Measurements from ENCODE around the gene TVP23A. TPM values are rescaled to one million over a fixed set of nuclear protein-coding genes. Genes with fewer than 3 reads are reported as not detected.

Gene TVP23A
- not detected for total RNA-seq

DNA sequence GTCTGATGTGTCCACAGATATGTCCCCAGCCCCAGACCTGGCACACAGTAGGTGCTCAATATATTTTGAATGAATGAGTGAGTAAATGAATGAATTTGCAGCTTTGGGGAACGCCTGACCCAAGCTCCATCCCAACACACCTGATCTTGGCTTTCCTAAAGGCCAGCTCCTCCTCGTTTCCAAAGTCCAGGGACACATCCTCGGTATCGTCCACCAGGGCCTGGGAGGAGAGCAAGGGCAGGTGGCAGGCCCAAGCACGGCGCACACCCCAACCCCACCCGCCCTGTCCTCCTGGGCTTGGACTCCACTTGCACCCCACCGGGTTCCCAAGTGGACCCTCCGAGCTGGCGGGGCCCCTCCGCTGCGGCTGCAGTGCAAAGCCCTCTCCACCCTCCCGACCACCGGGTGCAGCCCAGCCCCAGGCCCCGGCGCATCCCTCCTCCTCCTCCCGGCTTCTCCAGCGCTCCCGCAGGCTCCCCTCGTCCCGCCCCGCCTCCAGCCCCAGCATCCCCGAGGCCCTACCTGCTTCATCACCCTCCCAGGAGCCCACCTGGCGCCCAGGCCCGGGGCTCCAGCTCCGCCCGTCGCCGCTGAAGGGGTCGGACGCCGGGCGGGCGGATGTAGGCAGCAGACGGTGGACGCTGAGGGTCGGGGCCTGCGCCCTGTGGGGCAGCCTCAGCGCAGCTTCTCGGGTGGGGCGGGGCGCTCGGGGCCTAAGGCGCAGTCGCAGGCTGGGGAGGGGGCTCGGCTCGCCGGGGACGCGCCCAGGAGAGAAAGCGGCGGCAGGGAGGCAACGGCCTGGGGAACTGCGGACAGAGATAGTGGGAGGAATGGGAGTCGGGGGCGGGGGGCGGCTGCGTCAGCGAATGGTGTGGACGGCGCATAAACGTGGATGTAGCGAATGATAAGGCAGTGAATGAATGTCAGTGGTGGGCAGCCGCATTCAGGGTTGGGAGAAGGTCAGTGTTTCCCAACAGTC, at the start of gene TVP23A:
TSS of gene TVP23A (minus strand) at position 832 of the 979 bp plus-strand sequence. CDS start at position 531, 301 bp downstream.
- H3K9me3 Mint-ChIP-seq (ENCODE audit: low read depth) = no peaks in the 10 kb centered on the region
- CTCF ChIA-PET = no interaction called here
- ATAC-seq (no peak), DNase-seq (no peak)
- no peak within 1 kb of the TSS for H3K4me3 Mint-ChIP-seq
- no peaks in the 10 kb centered on the region for H3K27me3 Mint-ChIP-seq
- H3K4me1 Mint-ChIP-seq = peaks cover 8% of the 10 kb centered on the region
- H3K36me3 Mint-ChIP-seq = no peaks in the 10 kb centered on the region
- H3K27ac Mint-ChIP-seq = no peak within 1 kb of the TSS

DNA sequence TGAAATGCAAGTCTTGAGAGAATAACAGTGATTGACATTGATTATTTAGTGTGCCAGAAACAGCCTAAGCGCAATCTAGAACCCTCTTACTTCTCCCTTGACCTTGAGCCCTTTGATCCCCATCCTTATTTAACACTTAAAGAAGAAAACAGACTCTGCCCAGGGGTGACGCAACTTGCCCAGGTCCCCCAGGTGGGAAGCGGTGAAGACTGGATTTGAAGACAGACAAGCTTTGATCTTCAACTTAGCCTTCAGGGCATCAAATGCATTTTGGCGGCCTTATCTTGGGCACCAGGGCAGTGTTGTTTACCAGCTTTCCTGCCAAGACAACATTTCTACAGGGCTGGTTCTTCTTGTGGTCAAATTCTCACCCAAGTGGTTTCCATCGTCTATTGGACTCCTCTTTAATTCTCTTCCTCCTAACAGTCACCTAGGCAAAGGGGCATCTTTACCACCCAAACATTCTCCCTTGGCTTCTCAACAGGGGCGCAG, 49.6 kb upstream of the TVP23A start:
- no peaks in the 10 kb centered on the region for H3K9me3 Mint-ChIP-seq (ENCODE audit: low read depth)
- H3K36me3 Mint-ChIP-seq = no peaks in the 10 kb centered on the region
- peaks cover 6% of the 10 kb centered on the region for H3K27me3 Mint-ChIP-seq
- peak overlapping the region; percentile 31 for H3K4me3 Mint-ChIP-seq
- peak overlapping the region; percentile 96 for H3K27ac Mint-ChIP-seq
- H3K4me1 Mint-ChIP-seq = peaks cover 59% of the 10 kb centered on the region
- DNase-seq = no peak
- ATAC-seq = no peak
- CTCF ChIA-PET = interaction anchor here (0.7 to 3.9 kb wide), 3 partner anchors 10 to 12 kb away, joined by 3 to 20 read pairs (median 3); partner anchors contain the start of gene CIITA

DNA sequence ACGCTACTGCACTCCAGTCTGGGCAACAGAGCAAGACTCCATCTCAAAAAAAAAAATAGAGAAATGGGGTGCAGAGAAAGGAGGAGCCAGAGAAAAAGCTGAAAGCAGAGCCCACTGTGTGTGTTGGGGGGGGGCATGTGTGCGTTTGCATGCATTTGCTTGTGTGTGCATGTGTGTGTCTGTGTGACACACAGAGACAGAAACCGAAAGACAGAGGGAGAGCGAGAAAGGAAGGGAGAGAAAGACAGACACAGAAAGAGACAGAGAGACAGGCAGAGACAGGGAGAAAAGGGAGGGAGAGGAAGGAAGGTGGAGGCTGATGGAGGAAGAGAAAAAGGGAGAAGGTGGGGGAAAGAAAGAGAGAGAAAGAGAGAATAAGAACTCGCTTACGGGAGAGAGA, 48.6 kb upstream of the TVP23A start:
- no peaks in the 10 kb centered on the region for H3K36me3 Mint-ChIP-seq
- CTCF ChIA-PET = interaction anchor here (0.9 kb wide), 1 partner anchor 10 kb away, joined by 3 read pairs; no protein-coding TSS in a partner anchor
- ATAC-seq = no peak
- H3K4me3 Mint-ChIP-seq = no peak overlapping the region
- no peak overlapping the region for H3K27ac Mint-ChIP-seq
- H3K4me1 Mint-ChIP-seq = peaks cover 59% of the 10 kb centered on the region
- H3K9me3 Mint-ChIP-seq (ENCODE audit: low read depth) = no peaks in the 10 kb centered on the region
- peaks cover 13% of the 10 kb centered on the region for H3K27me3 Mint-ChIP-seq
- DNase-seq = no peak

DNA sequence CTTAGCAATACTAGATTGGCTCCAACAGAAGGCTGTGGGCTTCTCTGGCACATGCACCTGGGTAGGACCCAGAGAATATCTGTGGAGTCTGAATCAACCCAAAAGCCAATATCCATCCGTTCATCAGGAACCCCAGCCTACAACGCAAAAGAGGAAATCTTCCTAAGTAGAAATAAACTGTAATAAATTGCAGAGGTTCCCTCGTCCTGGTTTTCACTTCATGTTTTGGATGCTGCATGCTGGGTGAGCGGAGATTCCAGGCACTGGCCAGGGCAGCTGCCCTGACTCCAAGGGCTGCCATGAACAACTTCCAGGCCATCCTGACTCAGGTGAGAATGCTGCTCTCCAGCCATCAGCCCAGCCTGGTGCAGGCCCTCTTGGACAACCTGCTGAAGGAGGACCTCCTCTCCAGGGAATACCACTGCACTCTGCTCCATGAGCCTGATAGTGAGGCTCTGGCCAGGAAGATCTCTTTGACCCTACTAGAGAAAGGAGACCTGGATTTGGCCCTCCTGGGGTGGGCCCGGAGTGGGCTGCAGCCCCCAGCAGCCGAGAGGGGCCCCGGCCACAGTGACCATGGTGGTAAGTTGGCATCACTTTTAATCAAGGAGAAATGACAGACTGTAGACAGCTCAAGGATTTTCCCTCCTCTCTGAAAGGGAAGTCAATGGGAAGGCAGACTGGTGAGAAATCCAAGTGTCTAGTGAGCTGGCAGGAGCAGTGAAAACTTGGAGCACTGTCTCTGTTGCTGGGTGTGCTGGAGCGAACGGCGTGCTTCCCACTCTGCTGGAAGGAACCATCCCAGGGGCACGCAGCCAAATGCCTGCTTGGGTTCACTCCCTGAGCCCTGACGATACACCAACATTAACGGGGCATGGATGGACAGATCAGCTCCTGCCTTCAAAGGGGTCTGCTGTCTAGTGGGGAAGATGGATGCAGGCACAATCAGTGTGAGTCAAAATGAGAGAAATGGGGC, 47.7 kb upstream of the TVP23A start:
- CTCF ChIA-PET = interaction anchor here (1.4 kb wide), 1 partner anchor 10 kb away, joined by 4 read pairs; the partner anchor contains the start of gene CIITA

DNA sequence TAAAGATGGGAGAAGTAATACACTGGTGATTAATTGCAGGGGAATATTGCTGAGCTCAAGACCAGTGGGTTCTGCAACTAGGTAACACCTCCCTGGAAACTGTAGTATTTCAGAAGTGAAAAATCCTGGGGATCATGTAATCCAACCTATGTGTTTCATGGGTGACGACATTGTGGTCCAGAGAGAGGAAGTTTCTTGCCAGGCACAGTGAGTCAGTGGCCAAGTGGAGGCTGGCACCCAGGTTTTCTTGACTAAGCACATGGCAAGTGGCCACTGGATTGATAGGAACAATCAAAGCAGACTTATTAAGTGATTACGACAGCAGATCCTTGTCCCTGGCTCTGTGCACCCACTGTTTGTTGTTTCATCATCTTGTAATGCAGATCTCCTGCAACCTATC, 43.8 kb upstream of the TVP23A start:
- H3K4me3 Mint-ChIP-seq = no peak overlapping the region
- no peaks in the 10 kb centered on the region for H3K36me3 Mint-ChIP-seq
- DNase-seq (no peak), ATAC-seq (no peak)
- H3K27ac Mint-ChIP-seq = no peak overlapping the region
- H3K4me1 Mint-ChIP-seq = peaks cover 14% of the 10 kb centered on the region
- H3K27me3 Mint-ChIP-seq = peaks cover 31% of the 10 kb centered on the region
- CTCF ChIA-PET = interaction anchor here (0.6 to 1.3 kb wide), 3 partner anchors 16 to 976 kb away, joined by 3 to 11 read pairs (median 3); no protein-coding TSS in a partner anchor
- peaks cover 7% of the 10 kb centered on the region for H3K9me3 Mint-ChIP-seq (ENCODE audit: low read depth)

More for the DNA sequence above, 47.7 kb upstream of the TVP23A start:
- H3K4me1 Mint-ChIP-seq = peaks cover 50% of the 10 kb centered on the region
- H3K36me3 Mint-ChIP-seq = no peaks in the 10 kb centered on the region
- no peak for ATAC-seq
- H3K9me3 Mint-ChIP-seq (ENCODE audit: low read depth) = no peaks in the 10 kb centered on the region
- no peak overlapping the region for H3K4me3 Mint-ChIP-seq
- H3K27me3 Mint-ChIP-seq = peaks cover 22% of the 10 kb centered on the region
- no peak overlapping the region for H3K27ac Mint-ChIP-seq
- DNase-seq = no peak

DNA sequence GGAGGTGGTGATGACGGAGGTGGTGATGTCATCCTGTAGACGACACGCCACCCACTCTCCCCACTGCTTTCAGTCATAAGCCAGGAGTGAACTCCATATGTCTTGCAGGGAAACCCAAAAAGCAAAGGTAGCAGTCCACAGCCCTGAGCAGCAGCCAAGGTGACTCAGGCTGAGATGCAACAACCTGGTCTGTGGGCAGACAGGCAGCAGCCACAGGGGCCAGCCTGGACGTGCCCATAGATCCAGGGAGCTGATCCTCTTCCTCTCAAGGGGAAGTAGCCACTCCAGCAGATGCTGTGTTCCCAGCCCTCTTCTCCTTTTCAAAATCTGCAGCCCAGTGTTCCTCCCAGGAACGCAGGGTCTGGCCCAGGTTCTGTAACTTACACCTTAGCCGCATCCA, 41.1 kb upstream of the TVP23A start:
- no peak for ATAC-seq
- DNase-seq = no peak
- CTCF ChIA-PET = interaction anchor here (0.6 kb wide), 1 partner anchor 17 kb away, joined by 3 read pairs; the partner anchor contains the start of gene CIITA
- Mint-ChIP-seq H3K27me3 (peaks cover 28% of the 10 kb centered on the region), H3K9me3 (ENCODE audit: low read depth) (peaks cover 7% of the 10 kb centered on the region), H3K27ac (no peak overlapping the region), H3K36me3 (no peaks in the 10 kb centered on the region), H3K4me1 (peaks cover 8% of the 10 kb centered on the region), H3K4me3 (no peak overlapping the region)

DNA sequence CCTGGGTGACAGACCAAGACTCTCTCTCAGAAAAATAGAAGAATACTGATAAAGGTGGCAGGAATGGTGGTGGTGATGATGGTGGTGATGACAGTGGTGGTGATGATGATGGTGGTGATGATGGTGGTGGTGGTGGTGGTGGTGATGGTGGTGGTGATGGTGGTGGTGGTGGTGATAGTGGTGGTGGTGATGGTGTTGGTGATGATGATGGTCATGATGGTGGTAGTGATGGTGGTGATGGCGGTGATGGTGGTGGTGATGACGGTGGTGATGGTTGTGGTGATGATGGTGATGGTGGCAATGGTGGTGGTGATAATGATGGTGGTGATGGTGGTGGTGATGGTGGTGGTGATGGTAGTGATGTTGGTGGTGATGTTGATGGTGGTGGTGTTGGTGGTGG, 40.4 kb upstream of the TVP23A start:
- peak overlapping the region; percentile 16 for H3K27ac Mint-ChIP-seq

DNA sequence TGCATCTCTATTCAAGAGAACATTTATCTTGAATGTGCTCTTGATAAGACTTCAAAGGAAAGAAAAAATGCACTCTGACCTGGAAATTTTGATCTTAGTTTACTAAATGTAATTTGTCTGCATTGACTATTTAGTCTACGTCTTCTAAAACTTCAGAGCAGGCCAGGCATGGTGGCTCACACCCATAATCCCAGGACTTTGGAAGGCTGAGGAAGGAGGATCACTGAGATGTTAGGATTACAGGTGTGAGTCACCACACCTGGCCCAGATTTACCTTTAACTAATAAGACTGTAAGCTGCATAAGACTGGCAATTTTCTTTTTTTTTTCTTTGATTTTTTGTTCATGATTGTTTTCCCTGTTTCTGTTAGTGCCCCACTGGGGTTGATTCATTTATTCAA, 39.6 kb upstream of the TVP23A start:
- Mint-ChIP-seq H3K27me3 (peaks cover 25% of the 10 kb centered on the region), H3K4me3 (no peak overlapping the region), H3K36me3 (peaks cover under 1% of the 10 kb centered on the region), H3K9me3 (ENCODE audit: low read depth) (peaks cover 7% of the 10 kb centered on the region), H3K27ac (no peak overlapping the region), H3K4me1 (peaks cover 8% of the 10 kb centered on the region)
- ATAC-seq (no peak), DNase-seq (no peak)
- CTCF ChIA-PET = no interaction called here

More for the DNA sequence above, 40.4 kb upstream of the TVP23A start:
- ATAC-seq (no peak), DNase-seq (no peak)
- Mint-ChIP-seq H3K27me3 (peaks cover 27% of the 10 kb centered on the region), H3K9me3 (ENCODE audit: low read depth) (peaks cover 7% of the 10 kb centered on the region), H3K4me1 (peaks cover 8% of the 10 kb centered on the region), H3K36me3 (no peaks in the 10 kb centered on the region), H3K4me3 (no peak overlapping the region)
- CTCF ChIA-PET = no interaction called here

DNA sequence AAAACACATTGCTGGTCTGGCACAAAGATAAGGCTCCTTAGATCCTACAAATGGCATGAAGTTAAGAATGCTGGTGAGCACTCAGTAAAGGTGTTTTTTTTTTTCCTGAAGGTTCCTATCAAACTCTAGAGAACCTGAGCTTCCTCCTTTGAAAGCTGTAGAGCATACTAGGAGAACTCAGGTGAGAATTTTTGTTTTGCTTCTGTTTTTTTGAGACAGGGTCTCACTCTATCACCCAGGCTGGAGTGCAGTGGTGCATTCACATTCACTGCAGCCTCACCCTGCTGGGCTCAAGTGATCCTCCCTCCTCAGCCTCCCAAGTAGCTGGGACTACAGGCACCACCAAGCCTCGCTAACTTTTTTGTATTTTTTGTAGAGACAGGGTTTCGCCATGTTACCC, 37.4 kb upstream of the TVP23A start:
- H3K27me3 Mint-ChIP-seq = peaks cover 6% of the 10 kb centered on the region
- no peak for ATAC-seq
- CTCF ChIA-PET = interaction anchor here (0.6 to 1.4 kb wide), 4 partner anchors 12 to 63 kb away, joined by 3 to 4 read pairs (median 3); no protein-coding TSS in a partner anchor
- DNase-seq = no peak
- peaks cover 13% of the 10 kb centered on the region for H3K4me1 Mint-ChIP-seq
- H3K27ac Mint-ChIP-seq = no peak overlapping the region
- peaks cover 6% of the 10 kb centered on the region for H3K36me3 Mint-ChIP-seq
- no peak overlapping the region for H3K4me3 Mint-ChIP-seq
- H3K9me3 Mint-ChIP-seq (ENCODE audit: low read depth) = peaks cover 7% of the 10 kb centered on the region

DNA sequence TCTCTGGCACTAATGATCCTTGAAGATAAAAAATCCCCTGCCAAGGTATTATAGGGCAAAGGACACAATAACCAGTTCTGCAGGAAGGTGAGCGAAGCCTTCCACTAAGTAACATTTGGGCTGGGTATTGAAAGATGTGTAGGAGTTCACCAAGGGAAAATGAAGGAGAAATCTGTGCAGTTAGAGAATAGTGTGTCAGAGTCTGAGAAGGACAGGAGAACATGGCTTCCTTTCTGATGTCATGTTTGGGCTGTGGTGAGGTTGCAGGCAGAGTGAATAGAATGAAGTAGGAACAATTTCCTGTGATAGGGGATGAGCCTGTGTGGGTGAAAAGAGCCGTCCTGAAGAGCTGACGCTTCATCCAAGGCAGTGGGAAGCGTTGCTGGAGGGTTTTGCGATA, 34.4 kb upstream of the TVP23A start:
- peak overlapping the region; percentile 68 for H3K27ac Mint-ChIP-seq
- H3K4me3 Mint-ChIP-seq = no peak overlapping the region
- CTCF ChIA-PET = no interaction called here
- DNase-seq (peak; percentile 58), ATAC-seq (peak; percentile 53)
- H3K27me3 Mint-ChIP-seq = peaks cover 6% of the 10 kb centered on the region
- H3K36me3 Mint-ChIP-seq = peaks cover 9% of the 10 kb centered on the region
- H3K9me3 Mint-ChIP-seq (ENCODE audit: low read depth) = no peaks in the 10 kb centered on the region
- peaks cover 13% of the 10 kb centered on the region for H3K4me1 Mint-ChIP-seq

DNA sequence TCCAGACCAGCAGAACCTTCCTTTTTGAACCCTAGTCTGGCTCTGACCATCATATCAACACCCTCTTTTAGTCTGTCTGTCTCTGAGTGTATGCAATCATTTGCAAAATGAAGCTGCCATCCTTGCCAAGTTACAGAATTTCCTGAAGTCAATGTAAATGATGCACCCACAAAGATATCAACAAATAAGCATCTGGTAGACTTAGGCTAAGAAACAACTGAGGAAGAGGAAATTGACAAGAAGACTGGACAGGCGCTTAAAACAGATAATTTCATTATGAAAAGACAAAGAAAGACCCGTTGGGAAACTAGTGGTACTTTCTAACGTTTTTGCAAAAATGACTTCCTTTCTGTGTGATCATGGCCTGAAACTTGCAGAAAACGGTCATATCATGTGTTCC, 33.7 kb upstream of the TVP23A start:
- peak overlapping the region; percentile 16 for H3K4me3 Mint-ChIP-seq
- CTCF ChIA-PET = interaction anchor here (0.6 to 1.3 kb wide), 2 partner anchors 17 to 18 kb away, joined by 3 to 4 read pairs; no protein-coding TSS in a partner anchor

DNA sequence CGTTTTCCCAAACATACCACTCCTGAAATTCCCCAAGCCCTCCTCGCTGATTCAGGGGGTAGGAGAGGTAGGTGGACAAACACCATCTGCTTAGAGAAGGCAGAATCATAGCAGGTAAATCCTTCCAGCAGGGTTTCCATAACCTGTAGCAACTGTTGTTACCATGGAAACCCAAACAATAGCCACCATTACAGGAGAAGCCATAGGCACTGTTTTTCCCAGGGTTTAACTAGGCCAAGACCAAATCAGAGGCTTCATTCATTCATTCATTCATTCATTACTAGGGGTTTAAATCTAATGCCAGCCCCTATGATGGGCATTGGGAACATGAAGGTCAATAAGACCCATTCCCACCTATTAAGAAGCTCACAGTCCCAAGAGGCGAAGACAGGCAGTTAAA, 32.9 kb upstream of the TVP23A start:
- peaks cover 16% of the 10 kb centered on the region for H3K27me3 Mint-ChIP-seq
- no peaks in the 10 kb centered on the region for H3K9me3 Mint-ChIP-seq (ENCODE audit: low read depth)
- no peak for ATAC-seq
- CTCF ChIA-PET = interaction anchor here (1.3 kb wide), 1 partner anchor 18 kb away, joined by 4 read pairs; no protein-coding TSS in a partner anchor
- no peak overlapping the region for H3K4me3 Mint-ChIP-seq
- no peak overlapping the region for H3K27ac Mint-ChIP-seq
- H3K4me1 Mint-ChIP-seq = peaks cover 22% of the 10 kb centered on the region
- peaks cover 9% of the 10 kb centered on the region for H3K36me3 Mint-ChIP-seq
- no peak for DNase-seq

More for the DNA sequence above, 33.7 kb upstream of the TVP23A start:
- peaks cover 9% of the 10 kb centered on the region for H3K27me3 Mint-ChIP-seq
- H3K4me1 Mint-ChIP-seq = peaks cover 14% of the 10 kb centered on the region
- H3K27ac Mint-ChIP-seq = peak overlapping the region; percentile 68
- no peak for ATAC-seq
- DNase-seq = no peak
- H3K36me3 Mint-ChIP-seq = peaks cover 9% of the 10 kb centered on the region
- H3K9me3 Mint-ChIP-seq (ENCODE audit: low read depth) = no peaks in the 10 kb centered on the region

Data from activated CD8-positive, alpha-beta memory T cell treated with anti-CD3 and anti-CD28 coated beads, Interleukin-2, amount 10 ng/mL, durations not matched to agents 7 days and 5 days (primary cell).